Activated CD4-positive, CD25-positive, alpha-beta regulatory T cell treated with anti-CD3 and anti-CD28 coated beads, Interleukin-2, amount 50 U/mL, for 24 hours (primary cell): Measurements from ENCODE around the gene NECTIN3.

Experiments used
- ATAC-seq, 2 donors: fragments of 150-1000 bp; cut with Tn5 transposase; one replicate each; pipeline ENCODE4 v1.10.0; 2021; ENCODE audit warnings: mild to moderate bottlenecking in 1 of 2, moderate library complexity in 1 of 2

Gene NECTIN3

GRCh38 chr3:111210866-111211564, 139.4 kb downstream of the NECTIN3 start:
- no peak for ATAC-seq

- ATAC-seq, result no peak
Measured at GRCh38 chr3:111212511-111212910, 140.9 kb downstream of the NECTIN3 start.

- no peak for ATAC-seq
Measured at GRCh38 chr3:111215481-111215880, 143.9 kb downstream of the NECTIN3 start.

- no peak for ATAC-seq
Measured at GRCh38 chr3:111218615-111219014, 147.0 kb downstream of the NECTIN3 start.

- no peak for ATAC-seq
Measured at GRCh38 chr3:111227216-111227615, 155.6 kb downstream of the NECTIN3 start.

GRCh38 chr3:111229301-111229700, 157.7 kb downstream of the NECTIN3 start:
- ATAC-seq, result no peak

GRCh38 chr3:111236836-111237713, 165.5 kb downstream of the NECTIN3 start:
- ATAC-seq, result no peak

- no peak for ATAC-seq
Measured at GRCh38 chr3:111237946-111238345, 166.3 kb downstream of the NECTIN3 start.

GRCh38 chr3:111238885-111239284, 167.3 kb downstream of the NECTIN3 start:
- peak; percentile 80 to 92 for ATAC-seq

- ATAC-seq, result no peak
Measured at GRCh38 chr3:111241960-111242359, 170.3 kb downstream of the NECTIN3 start.
